ENCODE measurements around the gene SERPINI1. TPM values are rescaled to one million over a fixed set of nuclear protein-coding genes. Genes with fewer than 3 reads are reported as not detected.

SERPINI1 gene
- total and polyA plus RNA-seq, 9 of the 15 experiments (the other 6 are each of a cell fraction or from before 2014, with no cell fraction given) = 1.6 to 9.9 (median 3.5) TPM

- peaks cover 3 to 16% of the 10 kb centered on the region in 2 experiments; a peak in 3 of 5 replicates for H3K4me1 ChIP-seq (replicated peaks in 1 of 2; ENCODE audit: control insufficient read depth in 2 of 2, insufficient read depth in 2 of 2, low read length in 2 of 2)
- peak overlapping the region; percentile 23; the same call in 1 of the 2 replicates for H3K4me2 ChIP-seq (ENCODE audit: insufficient read depth, low read length)
Measured at GRCh38 chr3:167739190-167739810, 3.8 kb downstream of the SERPINI1 start.

More at GRCh38 chr3:167739190-167739810, 3.8 kb downstream of the SERPINI1 start:
- FAIRE-seq (no peak), DNase-seq (ENCODE audit: extremely low read depth in 1 of 4, low spot score in 3 of 4) (peak in 1 of 4 experiments; percentile 39), ATAC-seq (no peak)
- Histone ChIP-seq H3K9ac (ENCODE audit: insufficient read depth in 1 of 2, low read depth in 2 of 2, low read length in 2 of 2) (no peak overlapping the region), H3K27ac (ENCODE audit: extremely low read depth, low read depth, low read length) (peak overlapping the region; percentile 37; the same call in 1 of the 3 replicates), H3K9me3 (replicated peaks; ENCODE audit: control insufficient read depth, insufficient read depth, low read depth, low read length) (no peaks in the 10 kb centered on the region), H3K79me2 (ENCODE audit: control insufficient read depth, insufficient read depth, low read length) (peaks cover 59% of the 10 kb centered on the region), H3K4me3 (no peak overlapping the region), H3K9me1 (ENCODE audit: control insufficient read depth, insufficient read depth, low read length) (no peaks in the 10 kb centered on the region), H3K36me3 (ENCODE audit: control insufficient read depth, insufficient read depth, low read length) (peaks cover 3% of the 10 kb centered on the region; the same call in 1 of the 3 replicates), H4K20me1 (replicated peaks; ENCODE audit: control insufficient read depth, insufficient read depth, low read length) (no peaks in the 10 kb centered on the region), H3K27me3 (ENCODE audit: control insufficient read depth in 2 of 2, insufficient read depth in 2 of 2, low read length in 2 of 2) (no peaks in the 10 kb centered on the region), H2AFZ (ENCODE audit: low read depth, low read length) (0 out of 2 replicates have a peak overlapping the region, but pooled peaks have one; percentile 46)
- no TSS peak for BruUV-seq (replicated peaks)
- CTCF ChIA-PET (ENCODE audit: low intra/inter-chr PET ratio) = no interaction called here
- TF ChIP-seq GTF3C2 (IDR thresholded peaks at IDR 0.05; ENCODE audit: borderline replicate concordance, extremely low read depth, insufficient read length) = no peak
- TF ChIP-seq CBFA2T3 (IDR thresholded peaks at IDR 0.05) = peak; percentile 17; the same call in 1 of the 2 replicates
- TF ChIP-seq ZNF316 (IDR thresholded peaks at IDR 0.05) = peak; percentile 65
- no peak for TF ChIP-seq ETS1 (conservative IDR thresholded peaks at IDR 0.05; ENCODE audit: control insufficient read depth, low read depth, low read length)
- TF ChIP-seq PKNOX1 (IDR thresholded peaks at IDR 0.05) = peak; percentile 44; the same call in 1 of the 2 replicates
- 0 out of 2 replicates have a peak, but pooled peaks have one; percentile 7 for TF ChIP-seq ARID1B (IDR thresholded peaks at IDR 0.05)
- no peak for TF ChIP-seq RFX7 (CRISPR knock-in tag; IDR thresholded peaks at IDR 0.05)
- TF ChIP-seq C11orf30 (IDR thresholded peaks at IDR 0.05; ENCODE audit: low read depth) = peak; percentile 69
- no peak for TF ChIP-seq HSF4 (CRISPR knock-in tag; IDR thresholded peaks at IDR 0.05; ENCODE audit: borderline replicate concordance)
- TF ChIP-seq USF2 (CRISPR knock-in tag; IDR thresholded peaks at IDR 0.05) = peak; percentile 34; the same call in 1 of the 2 replicates
- WGBS (ENCODE audit: insufficient coverage, low coverage, missing lambda C conversion rate) = 21% methylated on average over 4 of the region's 4 CpGs
- intact Hi-C loops (cut with micrococcal nuclease) = loop anchor here (5.0 kb wide), 2 partner anchors 52 to 143 kb away; no protein-coding TSS in a partner anchor
- in situ Hi-C loops (cut with MboI) = no loop called here
- POLR2A ChIA-PET = interaction anchor here (1.0 kb wide), 1 partner anchor 11 kb away, joined by 3 read pairs; no protein-coding TSS in a partner anchor

Measured in K562 (cell line).